Ovary (tissue), 3 donors: Measurements from ENCODE around the gene IDH3B.

Experiments
- EP300 ChIP-seq: sonication (generic); formaldehyde crosslinking; IDR thresholded peaks from one replicate; pipeline ENCODE4 v1.6.1; 2017; ENCODE audit warnings: antibody characterized with exemption
- POLR2A ChIP-seq: fragments of 450-650 bp; IDR thresholded peaks from one replicate; pipeline ENCODE4 v1.6.1; 2017; ENCODE audit warnings: antibody characterized with exemption, mild to moderate bottlenecking, moderate library complexity
- TF ChIP-seq, protein P1 (sequence below), 3 donors: fragments of 450-650 bp in 2 of 3; fragments of 200-600 bp in 1 of 3; IDR thresholded peaks; one replicate each; pipeline versions ENCODE4 v1.5.1 to v1.8.0; 2016 to 2022; ENCODE audit warnings: antibody characterized with exemption in 3 of 3, mild to moderate bottlenecking in 1 of 3
- donor health status: DM: no; HTN: no; CAD: no.

DNA sequence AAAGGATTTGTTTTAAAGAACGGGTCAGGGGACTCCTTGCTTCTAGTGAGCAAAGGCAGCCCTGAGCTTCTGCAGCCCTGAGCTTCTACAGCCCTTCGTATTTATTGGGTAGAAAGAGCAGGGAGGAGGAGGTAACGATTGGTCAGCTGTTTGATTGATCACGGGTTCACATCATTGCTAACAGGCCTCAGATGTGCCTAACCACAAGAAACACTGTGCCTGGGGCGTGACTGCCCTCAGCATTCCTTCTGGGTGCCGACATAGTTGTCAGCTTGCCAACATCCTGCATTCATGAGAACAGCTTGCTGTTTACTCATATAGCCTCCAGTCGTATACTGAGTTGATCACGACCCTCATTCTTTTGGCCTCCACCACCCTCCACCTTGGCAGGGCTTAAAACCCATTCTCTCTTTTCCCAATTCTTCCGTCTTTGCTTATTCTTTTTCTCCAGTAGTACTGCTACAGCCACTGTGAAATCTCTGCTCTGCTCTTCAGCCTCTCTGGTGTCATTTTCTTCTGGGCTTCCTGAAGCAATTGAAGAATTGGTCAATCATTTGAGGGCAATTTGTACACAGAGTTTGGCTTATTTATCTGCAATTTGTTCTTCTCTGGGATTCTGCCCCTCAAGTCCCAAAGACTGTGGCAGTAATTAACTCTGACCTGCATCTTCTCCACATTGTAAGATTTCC is 37.0 kb downstream of the IDH3B start:
- TF ChIP-seq, protein P1, sequence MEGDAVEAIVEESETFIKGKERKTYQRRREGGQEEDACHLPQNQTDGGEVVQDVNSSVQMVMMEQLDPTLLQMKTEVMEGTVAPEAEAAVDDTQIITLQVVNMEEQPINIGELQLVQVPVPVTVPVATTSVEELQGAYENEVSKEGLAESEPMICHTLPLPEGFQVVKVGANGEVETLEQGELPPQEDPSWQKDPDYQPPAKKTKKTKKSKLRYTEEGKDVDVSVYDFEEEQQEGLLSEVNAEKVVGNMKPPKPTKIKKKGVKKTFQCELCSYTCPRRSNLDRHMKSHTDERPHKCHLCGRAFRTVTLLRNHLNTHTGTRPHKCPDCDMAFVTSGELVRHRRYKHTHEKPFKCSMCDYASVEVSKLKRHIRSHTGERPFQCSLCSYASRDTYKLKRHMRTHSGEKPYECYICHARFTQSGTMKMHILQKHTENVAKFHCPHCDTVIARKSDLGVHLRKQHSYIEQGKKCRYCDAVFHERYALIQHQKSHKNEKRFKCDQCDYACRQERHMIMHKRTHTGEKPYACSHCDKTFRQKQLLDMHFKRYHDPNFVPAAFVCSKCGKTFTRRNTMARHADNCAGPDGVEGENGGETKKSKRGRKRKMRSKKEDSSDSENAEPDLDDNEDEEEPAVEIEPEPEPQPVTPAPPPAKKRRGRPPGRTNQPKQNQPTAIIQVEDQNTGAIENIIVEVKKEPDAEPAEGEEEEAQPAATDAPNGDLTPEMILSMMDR (IDR thresholded peaks at IDR 0.05), result no peak
- TF ChIP-seq POLR2A, result no peak
- TF ChIP-seq EP300, result no peak
